Stimulated activated CD8-positive, alpha-beta memory T cell treated with anti-CD3 and anti-CD28 coated beads, Interleukin-4, amount 100 ng/mL, for 24 hours (primary cell): ENCODE data around the gene INTS6L.
A peak's percentile ranks its signal among the peaks of the same experiment; 100 is the strongest.

ENCODE experiments used
- DNase-seq: peaks from one replicate; pipeline ENCODE4 v3.0.0-alpha.2; 2020; ENCODE audit warnings: low read depth

INTS6L gene

DNA sequence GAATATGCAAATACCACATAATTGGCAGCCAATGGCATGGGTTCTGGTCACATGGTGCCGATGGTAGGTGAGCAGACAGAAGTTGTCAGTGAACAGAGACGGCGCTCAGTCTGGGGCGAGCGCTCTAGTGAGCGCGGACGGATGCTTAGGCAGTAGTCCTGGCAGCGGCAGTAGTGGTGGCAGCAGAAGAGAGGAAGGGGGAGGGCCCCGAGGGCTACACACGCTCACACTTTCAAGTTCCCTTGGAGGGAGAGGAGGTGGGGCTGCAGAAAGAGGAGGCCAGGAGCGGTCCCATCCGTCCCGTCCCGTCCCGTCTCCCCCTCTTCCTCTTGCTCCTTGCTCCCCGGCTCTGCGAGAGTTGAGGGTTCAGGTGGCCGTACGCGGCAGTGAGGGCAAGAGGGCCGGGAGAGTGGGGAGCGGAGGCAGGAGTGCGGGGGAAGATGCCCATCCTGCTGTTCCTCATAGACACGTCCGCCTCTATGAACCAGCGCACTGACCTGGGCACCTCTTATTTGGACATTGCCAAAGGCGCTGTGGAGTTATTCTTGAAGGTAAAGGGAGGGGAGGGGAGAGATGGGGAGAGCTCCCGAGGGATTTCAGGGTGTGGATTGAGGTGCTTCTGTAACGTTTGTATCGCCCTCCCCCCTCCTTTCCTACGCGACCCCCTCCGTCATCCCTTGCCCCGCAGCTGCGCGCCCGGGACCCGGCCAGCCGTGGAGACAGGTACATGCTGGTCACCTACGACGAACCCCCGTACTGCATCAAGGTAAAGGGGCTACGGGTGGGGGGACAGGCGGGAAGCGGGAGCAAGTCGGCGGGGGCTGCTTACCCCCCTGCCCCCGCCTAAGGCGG lies at the start of gene INTS6L:
Gene INTS6L, plus strand, starts transcription at position 108 of the 852 bp plus-strand sequence. Its CDS starts 333 bp downstream, at position 441.
- peak; percentile 64 for DNase-seq

DNA sequence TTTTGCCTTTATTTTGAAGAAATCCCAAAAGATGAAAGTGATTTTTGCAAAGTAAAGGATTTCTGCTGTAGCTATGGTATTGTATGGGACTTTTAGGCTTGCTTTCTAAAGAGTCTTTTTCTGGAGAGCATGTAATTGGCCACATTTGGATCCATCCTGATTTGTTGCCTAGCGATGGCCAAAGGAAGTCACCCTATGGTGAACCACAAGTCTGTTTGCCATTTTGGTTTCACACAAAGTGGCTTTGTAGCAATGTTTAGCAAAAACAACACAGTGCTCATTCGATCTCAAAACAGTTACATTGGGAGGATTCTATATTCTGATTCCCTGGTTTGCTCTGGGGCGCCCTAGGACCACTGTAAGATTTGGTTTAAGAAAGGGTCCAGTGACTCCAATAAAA lies 44.1 kb upstream of the INTS6L start:
- DNase-seq: no peak

DNA sequence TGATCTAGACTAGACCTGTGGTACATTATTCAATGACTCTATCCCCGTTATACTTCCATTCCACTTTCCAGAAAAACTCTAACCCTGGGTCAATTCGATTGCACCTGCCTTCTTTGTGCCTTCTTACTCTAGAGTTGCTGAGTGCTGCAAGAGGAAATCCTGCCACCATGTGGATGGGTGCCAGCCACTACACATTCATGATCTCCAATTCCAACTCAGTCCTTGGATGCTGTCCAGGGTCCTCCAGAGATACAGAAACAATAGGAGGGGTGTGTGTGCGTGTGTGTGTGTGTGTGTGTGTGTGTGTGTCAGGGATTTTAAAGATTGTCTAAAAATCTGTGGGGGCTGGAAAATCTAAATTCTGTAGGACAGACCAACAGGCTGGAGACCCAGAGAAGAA lies 42.9 kb upstream of the INTS6L start:
- DNase-seq: peak; percentile 6

- DNase-seq: no peak
Observed at GRCh38 chrX:135480076-135480475, 40.4 kb upstream of the INTS6L start.

DNA sequence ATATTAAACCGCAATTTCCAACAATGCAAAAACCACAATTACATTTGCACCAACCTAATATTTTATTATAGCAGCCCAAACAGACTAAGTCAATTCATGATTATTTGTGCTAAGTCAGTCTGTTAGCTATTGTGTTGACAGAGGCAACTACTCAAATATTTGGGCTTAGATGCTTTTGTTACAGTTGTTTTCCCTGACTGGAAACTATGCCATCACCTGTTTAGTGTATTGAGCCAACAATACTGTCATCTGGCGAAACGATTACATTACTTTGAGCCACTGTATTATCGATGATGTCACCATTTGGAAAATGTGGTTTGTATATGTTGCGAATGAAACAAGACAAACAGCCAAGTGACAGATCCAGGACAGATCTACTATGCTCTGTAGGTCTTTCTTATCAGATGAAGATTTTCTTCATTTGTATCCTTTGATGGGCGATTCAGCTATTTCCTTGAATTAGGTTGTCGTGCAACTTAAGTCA lies 38.7 kb upstream of the INTS6L start:
- DNase-seq: no peak

DNA sequence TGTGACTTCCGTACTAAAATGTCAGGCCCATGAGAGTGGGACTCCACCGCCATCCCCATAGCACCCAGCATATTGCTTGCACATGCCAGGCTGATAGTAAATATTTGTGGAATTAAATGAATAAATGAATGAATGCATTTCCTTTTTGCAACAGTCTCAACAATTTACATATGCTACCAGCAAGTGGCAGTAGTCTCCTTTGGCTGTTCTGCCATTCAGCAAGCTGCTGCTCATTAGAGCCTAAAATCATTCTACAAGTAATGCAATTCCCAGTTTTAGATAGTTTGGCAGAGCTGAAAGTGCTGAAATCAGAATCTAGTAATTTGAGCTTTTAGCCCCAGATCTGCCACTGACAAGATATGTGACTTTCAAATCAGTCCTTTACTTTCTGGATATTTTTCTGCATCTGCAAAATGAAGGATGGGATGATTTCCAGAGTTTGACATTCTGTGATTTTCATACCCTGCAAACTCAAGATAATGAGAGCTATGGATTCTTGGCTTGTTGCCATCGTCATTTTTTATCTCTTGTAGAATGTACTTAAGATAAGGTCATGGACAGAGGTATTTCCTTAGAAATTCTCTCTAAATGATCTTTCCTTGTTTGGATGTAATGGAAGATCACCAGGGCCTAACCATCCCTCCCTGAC lies 35.7 kb upstream of the INTS6L start:
- DNase-seq: no peak

DNA sequence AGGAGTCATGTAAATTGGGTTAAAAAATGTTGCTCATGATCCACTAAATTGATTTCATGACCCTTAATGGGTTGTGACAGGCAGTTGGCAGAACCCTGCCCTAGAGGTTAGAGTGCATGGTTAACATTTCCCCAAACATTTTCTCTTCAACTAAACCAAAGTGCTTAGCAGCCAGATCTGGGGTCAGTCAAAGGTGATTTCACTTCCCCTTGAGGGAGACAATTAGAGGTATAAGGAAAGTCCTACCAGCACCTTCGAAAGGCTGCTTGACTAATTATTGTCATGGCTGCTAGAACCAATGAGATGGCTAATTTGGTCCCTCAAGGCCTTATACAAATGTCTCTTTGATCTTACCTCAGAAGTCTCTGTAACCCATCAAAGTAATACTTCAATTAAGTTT lies 30.9 kb upstream of the INTS6L start:
- DNase-seq: no peak

DNA sequence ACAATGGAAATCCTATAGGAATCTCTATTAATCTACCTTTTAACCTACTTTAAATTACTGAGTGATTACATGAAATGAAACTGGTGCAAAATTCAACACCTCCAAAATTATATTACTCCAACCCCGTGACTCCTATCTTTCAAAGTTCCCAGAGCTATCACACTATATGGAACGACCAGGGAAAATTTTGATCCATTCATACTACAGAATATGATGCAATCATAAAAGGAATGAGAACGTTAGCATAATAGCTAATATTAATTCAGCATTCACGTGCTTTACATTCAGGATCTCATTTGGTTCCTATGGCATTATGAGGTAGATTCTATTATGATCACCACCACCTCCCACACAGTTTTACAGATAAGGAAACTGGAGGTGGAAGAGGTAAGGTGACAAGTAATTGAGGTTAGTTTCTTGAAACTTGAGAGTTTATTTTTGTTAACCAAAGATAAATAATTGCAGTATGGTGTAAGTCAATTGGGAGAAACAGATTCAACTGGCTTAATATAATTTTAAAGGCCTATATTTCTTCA lies 29.4 kb upstream of the INTS6L start:
- no peak for DNase-seq

DNA sequence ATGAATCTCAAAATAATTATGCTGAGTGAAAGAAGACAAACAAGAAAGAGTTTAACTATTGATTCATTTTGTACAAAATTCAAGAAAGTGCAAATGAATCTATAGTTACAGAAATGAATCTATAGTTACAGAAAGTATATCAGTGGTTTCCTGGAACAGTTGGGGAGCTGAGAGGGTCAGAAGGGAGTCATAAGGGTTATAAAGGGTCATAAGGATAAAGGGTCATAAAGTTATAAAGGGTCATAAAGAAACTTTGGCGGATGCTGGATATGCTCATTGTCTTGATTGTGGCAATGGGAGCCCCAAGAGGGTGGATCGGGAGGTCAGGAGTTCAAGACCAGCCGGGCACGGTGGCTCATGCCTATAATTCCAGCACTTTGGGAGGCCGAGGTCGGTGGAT lies 26.0 kb upstream of the INTS6L start:
- no peak for DNase-seq

DNA sequence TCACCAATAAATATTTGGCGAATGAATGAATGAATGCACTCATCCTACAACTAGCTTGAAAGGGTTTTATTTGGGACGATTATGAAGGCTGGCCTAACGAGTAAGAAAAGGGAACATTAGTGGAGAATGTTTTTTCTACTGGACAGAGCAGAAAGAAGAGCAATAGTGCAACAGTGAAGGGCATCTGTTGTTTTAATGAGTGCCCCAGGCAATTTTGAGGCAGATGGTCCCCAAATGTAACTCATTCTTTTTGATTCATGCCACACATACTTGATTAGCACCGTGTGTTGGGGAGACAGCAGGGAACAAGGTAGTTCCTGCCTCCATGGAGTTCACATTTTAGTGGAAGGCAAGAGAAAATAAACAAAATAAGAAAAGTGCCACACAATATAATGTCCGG lies 22.7 kb upstream of the INTS6L start:
- no peak for DNase-seq

- no peak for DNase-seq
Observed at GRCh38 chrX:135498236-135498635, 22.2 kb upstream of the INTS6L start.

- DNase-seq: no peak
Observed at GRCh38 chrX:135505351-135505750, 15.1 kb upstream of the INTS6L start.

DNA sequence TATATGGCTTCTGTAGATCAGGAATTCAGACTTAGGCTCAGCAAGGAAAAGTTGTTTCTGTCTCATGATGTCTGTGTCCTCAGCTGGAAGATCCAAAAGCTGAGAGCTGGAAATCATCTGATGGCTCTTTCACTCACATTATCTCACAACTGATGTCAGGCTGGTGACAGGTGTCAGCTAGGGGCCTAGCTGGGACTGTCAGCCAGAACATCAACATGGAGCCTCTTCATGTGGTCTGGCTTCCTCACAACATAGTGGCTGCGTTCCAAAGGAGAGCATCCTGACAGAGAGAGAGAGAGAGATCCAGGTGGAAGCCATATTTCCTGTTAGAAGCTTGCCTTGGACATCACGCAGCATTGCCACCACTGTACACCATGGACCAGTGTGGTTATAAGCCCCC lies 10.6 kb upstream of the INTS6L start:
- DNase-seq: no peak

DNA sequence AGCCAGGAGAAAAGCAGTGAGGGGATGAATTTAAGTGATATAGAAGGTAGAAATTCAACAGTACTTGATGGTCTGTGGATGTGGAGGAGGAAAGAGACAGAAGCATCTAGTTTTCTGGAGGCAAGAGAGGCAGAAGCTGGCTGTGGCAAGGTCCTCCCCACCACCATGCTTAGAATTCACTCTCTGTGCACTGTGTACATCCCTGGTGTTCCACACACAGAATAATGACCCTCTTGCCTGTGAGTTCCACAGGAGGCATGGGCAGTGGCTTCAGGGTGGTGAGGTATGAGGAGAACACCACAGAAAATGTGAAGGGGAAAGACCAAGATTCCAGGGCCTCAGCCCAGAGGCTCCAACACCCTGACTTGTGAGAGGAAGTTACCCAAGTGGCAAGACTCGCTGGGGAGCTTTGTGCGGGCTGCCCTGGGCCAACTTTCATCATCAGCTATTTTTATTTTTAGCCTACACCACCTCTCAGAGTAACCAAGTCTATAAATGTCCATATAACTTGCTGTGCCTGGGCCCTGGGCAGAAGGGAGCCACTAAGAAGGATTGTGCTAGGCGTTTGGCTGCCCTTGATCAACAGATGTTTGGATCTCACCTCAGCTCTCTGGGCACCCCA lies 7.8 kb upstream of the INTS6L start:
- DNase-seq: no peak

- no peak for DNase-seq
Observed at GRCh38 chrX:135513130-135513515, 7.3 kb upstream of the INTS6L start.

- no peak for DNase-seq
Observed at GRCh38 chrX:135516376-135516775, 4.1 kb upstream of the INTS6L start.

- no peak for DNase-seq
Observed at GRCh38 chrX:135518161-135518560, 2.3 kb upstream of the INTS6L start.

- DNase-seq: no peak
Observed at GRCh38 chrX:135520022-135520552, 373 bp upstream of the INTS6L start.

DNA sequence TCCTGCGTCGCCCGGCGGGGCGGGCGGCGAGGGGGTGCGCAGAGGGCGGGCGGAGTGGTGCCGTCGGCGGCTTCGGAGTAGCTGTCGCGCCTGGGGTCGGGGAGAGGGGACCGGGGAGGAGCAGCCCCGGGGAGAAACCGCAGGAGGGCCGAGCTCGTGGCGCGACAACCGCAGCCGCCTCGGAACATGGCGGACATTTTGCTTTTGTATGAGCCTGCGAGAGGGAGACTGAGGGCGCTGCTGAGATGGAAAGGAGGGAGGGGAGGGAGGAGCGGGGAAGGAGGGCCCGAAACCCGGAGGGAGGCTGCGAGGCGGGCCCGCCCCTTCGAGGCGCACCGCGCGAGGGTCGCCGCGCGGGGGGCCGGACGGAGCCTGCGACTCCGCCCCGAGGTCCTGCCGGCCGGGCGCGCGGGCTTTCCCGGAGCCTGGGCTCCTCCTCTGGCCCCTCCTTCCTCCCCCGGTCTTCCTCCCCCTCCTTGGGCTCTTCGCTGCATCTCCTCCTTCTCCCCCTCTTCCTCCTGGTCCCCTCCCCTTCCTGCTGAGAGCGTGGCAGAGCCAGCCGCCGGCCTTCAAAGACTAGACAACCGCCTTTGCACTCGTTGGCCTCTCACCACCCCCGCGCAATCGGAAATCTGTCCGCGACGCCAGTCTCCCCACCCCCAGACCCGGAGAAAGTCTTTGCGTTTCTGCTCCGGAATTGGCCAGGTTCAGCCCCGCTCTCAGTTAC lies 1.1 kb downstream of the INTS6L start:
- peak; percentile 67 for DNase-seq

GRCh38 chrX:135522132-135522530 lies 1.7 kb downstream of the INTS6L start:
- no peak for DNase-seq

- no peak for DNase-seq
Observed at GRCh38 chrX:135522878-135523693, 2.6 kb downstream of the INTS6L start.
